ENCODE data around the gene DCAF7.

The DCAF7 gene

DNA sequence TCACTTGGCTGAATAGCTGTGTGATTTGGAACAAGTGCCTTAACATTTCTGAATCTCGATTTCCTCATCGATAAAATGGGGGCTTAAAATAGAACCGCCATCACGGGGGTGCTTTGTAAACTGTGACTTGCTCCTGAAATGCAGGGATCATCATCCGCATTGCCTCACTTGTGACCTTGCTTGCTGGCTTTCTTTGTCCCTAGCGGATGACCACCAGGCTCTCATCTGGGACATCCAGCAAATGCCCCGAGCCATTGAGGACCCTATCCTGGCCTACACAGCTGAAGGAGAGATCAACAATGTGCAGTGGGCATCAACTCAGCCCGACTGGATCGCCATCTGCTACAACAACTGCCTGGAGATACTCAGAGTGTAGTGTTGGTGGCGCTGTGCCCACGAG is 38.5 kb downstream of the DCAF7 start:
- no peak for DNase-seq (ENCODE audit: low spot score)

GRCh38 chr17:63589646-63590045 is 39.4 kb downstream of the DCAF7 start:
- no peak for DNase-seq (ENCODE audit: low spot score)

DNA sequence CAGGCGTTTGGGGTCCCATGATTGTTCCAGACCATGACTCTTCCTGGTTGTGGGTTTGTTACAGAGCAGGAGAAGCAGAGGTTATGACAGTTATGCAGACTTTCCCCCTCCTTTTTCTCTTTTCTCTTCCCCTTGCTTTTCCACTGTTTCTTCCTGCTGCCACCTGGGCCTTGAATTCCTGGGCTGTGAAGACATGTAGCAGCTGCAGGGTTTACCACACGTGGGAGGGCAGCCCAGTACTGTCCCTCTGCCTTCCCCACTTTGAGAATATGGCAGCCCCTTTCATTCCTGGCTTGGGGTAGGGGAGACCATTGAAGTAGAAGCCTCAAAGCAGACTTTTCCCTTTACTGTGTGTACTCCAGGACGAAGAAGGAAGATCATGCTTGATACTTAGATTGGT is 42.5 kb downstream of the DCAF7 start:
- DNase-seq (ENCODE audit: low spot score): no peak

DNA sequence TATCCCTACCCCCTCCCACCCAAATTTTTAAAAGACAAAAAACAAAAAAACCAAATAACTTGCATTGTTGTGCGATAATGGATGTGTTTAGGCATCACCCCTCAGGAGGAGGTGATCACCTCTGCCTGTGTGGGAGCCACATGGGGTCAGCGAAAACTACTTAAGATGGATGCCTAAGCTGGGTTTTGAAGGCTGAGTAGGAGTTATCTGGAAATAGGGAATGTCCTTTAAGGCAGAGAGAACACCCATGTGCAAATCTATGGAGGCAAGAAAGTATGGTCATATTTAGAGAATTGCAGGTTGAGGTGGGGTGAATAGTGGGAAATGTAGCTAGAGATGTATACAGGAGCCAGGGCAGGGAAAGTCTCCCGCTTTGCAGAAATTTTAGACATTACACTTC is 44.9 kb downstream of the DCAF7 start:
- DNase-seq (ENCODE audit: low spot score): no peak

- DNase-seq (ENCODE audit: low spot score): no peak
These were observed 46.7 kb downstream of the DCAF7 start for GRCh38 chr17:63596856-63597586.

DNA sequence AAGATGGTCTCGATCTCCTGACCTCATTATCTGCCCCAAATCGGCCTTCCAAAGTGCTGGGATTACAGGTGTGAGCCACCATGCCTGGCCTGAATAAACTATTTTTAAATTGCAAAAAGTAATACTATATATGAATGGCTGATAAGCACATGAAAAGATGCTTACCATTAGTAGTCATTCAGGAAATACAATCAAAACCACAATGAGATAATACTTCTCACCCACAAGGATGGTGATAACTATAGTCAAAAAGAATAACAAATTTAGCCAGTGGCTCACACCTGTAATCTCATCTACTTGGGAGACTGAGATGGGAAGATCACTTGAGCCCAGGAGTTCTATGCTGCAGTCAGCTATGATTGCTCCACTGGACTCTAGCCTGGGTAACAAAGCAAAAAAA is 48.0 kb downstream of the DCAF7 start:
- no peak for DNase-seq (ENCODE audit: low spot score)

DNA sequence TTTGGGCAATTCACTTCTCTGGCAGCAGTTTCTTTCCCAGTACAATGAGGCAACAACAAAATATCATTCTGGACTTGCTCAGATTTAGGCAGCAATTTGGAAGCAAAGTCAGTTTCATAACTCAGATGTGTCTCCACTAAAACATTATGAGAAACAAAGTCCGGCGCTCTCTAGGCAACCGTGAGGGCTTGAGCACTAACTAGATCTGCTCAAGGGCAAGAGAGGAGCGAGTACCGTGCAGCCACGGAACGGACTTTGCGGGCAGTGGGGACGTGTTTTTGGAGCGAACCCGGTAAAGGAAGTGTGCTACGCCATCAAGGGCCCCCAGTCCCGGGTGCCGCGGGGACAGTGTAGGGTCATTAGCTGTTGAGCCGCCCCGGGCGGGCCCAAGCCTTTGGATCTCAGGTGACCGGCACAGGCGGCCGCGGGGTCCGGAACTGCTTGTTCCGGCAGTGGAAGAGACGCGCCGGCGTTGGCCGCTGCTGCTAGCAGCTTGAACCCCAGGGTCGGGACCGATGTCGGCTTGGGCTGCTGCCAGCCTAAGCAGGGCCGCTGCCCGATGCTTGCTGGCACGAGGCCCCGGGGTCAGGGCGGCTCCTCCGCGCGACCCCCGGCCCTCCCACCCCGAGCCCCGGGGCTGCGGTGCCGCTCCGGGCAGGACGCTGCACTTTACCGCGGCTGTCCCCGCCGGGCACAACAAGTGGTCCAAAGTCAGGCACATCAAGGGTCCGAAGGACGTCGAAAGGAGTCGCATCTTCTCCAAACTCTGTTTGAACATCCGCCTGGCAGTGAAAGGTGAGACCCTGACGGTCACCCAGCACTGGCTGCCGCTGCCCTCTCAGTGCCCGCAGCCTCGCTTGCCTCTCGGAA is 50.5 kb downstream of the DCAF7 start, which contains the start of gene TACO1:
Gene TACO1, plus strand, starts transcription at position 327 of the 870 bp plus-strand sequence. Its CDS starts 189 bp downstream, at position 516.
- DNase-seq (ENCODE audit: low spot score): peak; percentile 76

DNA sequence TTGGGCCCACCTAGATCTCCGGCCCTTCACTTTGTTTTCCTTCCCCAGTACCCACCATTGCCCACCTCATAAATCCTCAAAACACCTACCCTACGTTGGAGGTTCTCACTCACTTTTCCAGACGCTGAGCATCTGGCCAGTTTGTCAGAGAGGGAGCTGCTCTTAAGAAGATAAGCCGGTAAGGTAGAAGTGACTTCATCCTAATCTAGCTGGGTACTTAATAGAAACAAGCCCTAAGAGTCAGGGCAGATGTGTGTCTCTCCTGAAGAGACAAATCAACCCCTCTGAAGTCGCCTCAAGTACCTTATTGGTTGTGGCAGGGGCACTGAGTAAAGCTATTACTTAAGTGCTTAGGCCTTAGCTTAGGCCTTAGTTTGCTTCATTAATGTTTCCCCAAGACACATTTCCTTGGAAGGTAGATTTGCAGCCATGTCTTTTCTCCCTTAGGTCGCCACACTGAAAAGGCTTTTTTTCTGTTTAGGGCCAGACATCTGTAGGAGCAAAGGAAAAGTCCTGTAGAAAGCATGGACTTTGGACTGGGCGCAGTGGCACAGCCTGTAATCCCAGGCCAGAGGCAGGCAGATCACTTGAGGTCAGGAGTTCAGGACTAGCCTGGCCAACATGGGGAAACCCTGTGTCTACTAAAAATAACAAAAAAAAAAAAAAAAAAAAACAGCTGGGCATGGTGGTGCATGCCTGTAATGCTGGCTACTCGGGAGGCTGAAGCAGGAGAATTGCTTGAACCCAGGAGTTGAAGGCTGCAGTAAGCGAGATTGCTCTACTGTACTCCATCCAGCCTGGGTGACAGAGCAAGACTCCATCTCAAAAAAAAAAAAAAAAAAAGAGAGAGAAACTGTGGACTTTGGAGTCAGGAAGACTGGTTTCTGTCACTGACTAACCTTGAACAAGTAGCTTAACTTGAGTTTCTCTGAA is 51.4 kb downstream of the DCAF7 start:
- DNase-seq (ENCODE audit: low spot score): no peak

DNA sequence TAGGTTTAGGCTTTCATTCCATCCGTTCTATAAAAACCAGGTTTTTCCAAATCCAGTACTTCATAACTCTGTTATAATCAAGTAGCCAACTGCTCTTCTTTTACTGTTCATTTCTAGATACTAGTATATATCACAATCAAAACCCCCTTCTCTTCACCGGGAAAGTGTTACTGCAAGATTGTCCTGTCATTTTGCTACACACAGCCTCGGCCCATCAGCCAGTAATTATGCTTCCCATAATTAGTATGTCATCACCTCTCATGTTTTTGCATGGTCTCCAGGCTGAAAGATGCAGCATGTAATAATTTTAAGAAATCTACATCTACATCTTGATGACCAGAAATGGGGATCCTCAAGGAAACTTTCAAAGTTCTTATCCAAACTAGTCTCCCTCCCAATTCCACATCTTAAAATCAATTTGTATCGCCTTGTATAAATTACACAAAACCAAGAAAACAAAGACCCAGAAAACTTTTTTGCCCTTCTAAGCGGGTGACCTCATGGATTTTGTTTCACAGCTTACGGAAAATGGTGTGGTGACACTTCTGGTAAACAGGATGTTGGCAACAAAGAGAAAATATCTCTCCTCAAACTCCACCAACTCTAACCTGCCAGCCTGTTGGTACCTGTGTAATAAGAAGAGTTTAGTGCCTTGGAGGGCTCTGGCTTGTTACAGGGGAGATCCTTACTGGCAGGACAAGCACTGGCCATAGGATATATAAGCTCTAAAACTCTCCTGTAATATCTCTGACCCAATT is 59.7 kb downstream of the DCAF7 start:
- no peak for DNase-seq (ENCODE audit: low spot score)

DNA sequence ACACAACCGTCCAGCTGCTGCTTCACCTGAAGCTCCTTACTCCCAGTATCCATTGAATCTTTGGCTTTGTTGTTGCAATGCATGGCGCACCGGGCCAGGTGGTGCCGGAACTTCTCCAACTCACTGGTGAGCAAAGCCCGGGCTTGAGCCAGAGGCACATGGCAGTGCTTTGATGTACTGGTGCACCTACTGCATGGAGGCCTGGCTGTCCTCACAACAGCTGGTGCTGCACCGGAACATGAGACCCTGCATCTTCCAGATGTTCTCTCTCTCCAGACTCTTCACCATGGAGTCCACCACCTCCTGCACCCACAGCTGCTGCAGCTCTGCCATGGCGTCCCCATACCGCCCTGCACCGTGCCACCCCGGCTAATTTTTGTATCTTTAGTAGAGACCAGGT is 60.6 kb downstream of the DCAF7 start:
- DNase-seq (ENCODE audit: low spot score): no peak

GRCh38 chr17:63611354-63611753 is 61.1 kb downstream of the DCAF7 start:
- DNase-seq (ENCODE audit: low spot score): no peak

GRCh38 chr17:63613663-63614062 is 63.4 kb downstream of the DCAF7 start:
- DNase-seq (ENCODE audit: low spot score): no peak

DNA sequence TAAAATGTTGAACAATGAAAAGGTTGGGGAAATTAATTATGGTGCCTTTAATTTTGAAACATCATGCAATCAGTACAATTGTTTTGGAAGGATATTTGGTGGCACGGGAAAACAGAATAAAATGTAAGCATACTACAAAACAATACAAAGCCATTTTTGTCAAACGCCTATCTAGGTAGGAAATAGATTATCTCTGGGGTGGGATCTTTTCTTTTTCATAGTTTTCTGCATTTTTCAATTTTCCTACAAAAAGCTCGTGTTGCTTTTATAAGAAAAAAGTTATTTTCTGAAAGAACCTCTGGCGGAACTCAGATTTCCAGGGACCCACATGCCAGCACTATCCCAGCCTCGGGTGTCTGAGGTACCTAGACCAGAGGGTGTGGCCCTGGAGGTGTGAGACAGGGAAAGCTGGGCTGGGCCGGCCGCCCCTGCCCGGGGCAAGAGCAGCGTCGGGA is 71.0 kb downstream of the DCAF7 start:
- no peak for DNase-seq (ENCODE audit: low spot score)

GRCh38 chr17:63621684-63622573 is 71.7 kb downstream of the DCAF7 start, which contains the start of gene MAP3K3:
Gene MAP3K3 (plus strand): TSS chr17:63622417. CDS start chr17:63622760, 343 bp downstream.
- DNase-seq (ENCODE audit: low spot score): peak; percentile 100

DNA sequence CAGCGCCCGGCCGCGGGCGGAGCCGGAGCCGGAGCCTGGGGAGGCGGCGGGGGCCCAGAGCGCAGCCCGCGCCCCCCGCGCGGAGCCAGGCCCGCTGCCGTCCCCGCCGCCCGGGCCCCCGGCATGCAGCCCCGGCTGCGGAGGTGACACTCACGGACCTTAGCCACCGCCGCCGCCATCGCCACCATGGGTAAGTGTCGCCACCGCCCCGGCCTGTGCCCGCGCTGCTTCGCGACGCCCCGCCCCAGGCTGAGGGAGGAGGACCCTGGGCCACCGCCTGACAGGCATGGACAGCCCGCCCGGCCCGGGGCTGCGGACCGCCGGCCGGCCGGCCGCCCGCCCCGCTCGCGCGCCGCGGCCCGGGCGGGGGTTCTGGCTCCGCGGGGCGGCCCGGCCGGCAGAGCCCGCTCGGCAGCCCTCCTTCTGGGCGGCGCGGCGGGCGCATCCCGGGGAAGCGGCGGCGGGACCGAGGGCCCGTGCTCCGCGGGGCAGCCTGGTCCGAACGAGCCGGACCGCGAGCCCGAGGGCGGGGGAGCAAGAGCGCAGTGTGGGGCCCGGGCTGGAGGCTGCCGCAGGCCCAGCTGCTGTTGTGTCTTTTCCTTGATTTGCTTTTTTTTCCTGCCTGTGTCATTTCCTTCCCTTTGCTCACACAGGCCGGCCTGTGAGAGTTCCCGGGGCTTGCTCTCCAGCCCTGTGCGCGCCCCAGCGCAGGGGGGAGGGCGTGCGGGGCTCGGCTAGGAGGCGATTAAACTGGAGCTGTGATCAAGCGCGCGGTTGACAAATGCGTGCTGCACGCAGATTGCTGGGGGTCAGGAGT is 72.5 kb downstream of the DCAF7 start:
- peak; percentile 66 for DNase-seq (ENCODE audit: low spot score)

- DNase-seq (ENCODE audit: low spot score): no peak
These were observed 73.7 kb downstream of the DCAF7 start for GRCh38 chr17:63623786-63624530.

DNA sequence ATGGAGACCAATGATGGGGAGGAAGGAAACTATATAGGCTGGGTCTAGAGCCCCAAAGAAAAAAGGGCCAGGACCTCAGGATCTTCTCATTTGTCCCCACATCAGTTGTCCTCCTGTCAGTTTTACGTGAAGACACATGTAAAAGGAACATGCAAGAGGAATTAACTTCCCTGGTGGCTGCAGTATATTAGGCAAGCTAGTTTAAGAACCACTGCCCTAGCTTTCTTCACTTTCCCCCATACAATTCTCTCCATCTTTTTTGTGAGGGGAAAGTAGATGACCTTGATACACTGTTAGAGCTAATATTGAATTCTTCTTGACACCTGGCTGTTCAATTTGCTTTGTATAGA is 74.2 kb downstream of the DCAF7 start:
- DNase-seq (ENCODE audit: low spot score): no peak

DNA sequence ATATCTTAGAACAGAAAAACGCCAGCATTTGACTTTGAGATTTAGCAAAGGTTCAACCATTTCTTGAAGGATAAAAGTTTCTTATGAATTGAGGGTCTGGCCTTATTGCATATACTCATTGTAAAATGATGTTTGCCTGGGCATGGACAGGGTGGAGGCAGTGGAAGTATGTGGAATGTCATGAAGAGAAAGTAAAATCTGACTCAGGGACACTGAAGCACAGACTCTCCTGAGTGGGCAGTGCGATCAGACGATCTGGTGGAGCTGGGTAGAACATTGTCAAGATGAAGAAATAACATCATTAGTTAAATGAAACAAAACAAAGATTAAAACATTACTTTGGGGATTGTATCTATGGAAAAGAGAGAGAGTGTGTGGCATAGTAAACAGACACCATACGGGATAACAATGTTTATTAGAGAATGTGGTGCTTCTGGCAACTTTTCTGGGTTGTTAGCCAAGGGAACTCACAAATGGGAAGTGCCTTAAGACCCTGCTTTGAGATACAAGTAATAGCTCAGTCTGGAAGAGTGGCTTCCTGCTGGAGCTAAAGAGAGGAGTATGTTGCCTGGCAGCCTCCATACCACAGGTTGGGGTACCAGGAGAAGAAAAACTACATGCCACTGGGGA is 76.4 kb downstream of the DCAF7 start:
- DNase-seq (ENCODE audit: low spot score): no peak

Measured in globus pallidus (tissue), 1 donor.